ENCODE measurements around the gene WDR90.

DNA sequence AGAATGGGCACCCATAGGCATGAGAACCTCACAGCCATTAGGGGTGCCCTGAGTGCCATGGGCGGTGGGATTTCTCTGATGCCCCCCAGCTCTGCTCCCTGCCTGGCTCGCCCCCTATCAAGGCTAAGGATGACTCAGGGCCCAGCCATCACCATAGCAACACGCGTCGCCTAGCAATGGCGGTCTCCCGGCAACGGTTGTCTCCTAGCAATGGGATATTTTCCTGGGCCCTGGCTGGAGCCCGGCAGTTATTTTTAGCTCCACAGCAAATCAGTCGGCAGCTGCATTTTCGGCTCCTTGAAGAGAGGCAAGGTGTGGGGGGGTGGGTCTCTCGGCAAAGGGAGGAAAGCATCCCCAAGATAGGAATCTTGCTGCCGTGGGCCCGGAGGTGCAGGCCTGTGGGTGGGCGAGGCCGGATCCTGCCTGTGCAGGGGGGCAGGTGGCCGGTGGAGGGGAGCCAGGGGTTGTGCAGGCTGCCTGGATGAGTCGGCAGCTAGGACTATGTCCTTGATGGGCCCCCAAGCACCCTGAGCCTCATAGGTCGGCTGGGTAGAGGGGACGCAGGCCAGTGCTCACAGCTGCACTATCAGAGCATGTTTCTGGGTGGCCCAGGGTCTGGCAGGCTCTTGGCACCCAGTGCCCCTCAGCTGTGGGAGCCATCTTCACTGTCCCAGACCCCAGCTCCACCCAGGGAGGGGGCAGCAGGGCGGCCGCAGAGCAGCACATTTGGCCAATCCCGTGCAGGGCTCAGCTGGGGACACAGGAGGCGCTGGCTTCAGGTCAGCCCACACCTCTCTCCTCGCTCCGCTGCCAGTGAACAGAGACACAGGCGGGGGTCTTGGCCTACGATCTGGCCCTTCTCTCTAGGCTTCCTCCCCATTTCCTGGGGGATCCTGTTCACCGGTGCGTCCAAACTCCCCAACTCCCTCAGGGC, 60.7 kb downstream of the WDR90 start:
- TF ChIP-seq, protein P1, sequence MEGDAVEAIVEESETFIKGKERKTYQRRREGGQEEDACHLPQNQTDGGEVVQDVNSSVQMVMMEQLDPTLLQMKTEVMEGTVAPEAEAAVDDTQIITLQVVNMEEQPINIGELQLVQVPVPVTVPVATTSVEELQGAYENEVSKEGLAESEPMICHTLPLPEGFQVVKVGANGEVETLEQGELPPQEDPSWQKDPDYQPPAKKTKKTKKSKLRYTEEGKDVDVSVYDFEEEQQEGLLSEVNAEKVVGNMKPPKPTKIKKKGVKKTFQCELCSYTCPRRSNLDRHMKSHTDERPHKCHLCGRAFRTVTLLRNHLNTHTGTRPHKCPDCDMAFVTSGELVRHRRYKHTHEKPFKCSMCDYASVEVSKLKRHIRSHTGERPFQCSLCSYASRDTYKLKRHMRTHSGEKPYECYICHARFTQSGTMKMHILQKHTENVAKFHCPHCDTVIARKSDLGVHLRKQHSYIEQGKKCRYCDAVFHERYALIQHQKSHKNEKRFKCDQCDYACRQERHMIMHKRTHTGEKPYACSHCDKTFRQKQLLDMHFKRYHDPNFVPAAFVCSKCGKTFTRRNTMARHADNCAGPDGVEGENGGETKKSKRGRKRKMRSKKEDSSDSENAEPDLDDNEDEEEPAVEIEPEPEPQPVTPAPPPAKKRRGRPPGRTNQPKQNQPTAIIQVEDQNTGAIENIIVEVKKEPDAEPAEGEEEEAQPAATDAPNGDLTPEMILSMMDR (conservative IDR thresholded peaks at IDR 0.05 in 1 of 2, IDR thresholded peaks at IDR 0.05 in 1 of 2; ENCODE audit: extremely low read depth in 1 of 2, insufficient read depth in 1 of 2, low read depth in 1 of 2, low read length in 2 of 2): no peak
- no peak for TF ChIP-seq EZH2 (IDR thresholded peaks at IDR 0.05; ENCODE audit: borderline replicate concordance, low read length)
